B cell (primary cell): ENCODE data around the gene IL3RA.

Experiments
- EZH2 ChIP-seq: IDR thresholded peaks from 2 replicates; pipeline ENCODE4 v1.6.1; 2012; ENCODE audit warnings: borderline replicate concordance, low read depth, mild to moderate bottlenecking, moderate library complexity, low read length; ENCODE audit not compliant: insufficient read depth, poor library complexity, severe bottlenecking
- TF ChIP-seq, protein P1 (sequence below): fragments of 200-600 bp; IDR thresholded peaks from one replicate; pipeline ENCODE4 v1.8.0; 2022; ENCODE audit warnings: antibody characterized with exemption, mild to moderate bottlenecking

DNA sequence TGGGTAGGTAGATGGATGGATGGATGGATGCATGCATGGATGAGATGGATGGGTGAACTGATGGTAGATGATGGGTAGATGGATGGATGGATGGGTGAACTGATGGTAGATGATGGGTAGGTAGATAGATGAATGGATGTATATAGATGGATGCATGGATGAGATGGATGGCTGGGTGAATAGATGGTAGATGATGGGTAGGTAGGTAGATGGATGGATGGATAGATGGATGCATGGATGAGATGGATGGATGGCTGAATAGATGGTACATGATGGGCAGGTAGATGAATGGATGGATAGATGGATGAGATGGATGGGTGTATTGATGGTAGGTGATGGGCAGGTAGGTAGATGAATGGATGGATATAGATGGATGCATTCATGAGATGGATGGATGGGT is 70.5 kb downstream of the IL3RA start:
- TF ChIP-seq, protein P1, sequence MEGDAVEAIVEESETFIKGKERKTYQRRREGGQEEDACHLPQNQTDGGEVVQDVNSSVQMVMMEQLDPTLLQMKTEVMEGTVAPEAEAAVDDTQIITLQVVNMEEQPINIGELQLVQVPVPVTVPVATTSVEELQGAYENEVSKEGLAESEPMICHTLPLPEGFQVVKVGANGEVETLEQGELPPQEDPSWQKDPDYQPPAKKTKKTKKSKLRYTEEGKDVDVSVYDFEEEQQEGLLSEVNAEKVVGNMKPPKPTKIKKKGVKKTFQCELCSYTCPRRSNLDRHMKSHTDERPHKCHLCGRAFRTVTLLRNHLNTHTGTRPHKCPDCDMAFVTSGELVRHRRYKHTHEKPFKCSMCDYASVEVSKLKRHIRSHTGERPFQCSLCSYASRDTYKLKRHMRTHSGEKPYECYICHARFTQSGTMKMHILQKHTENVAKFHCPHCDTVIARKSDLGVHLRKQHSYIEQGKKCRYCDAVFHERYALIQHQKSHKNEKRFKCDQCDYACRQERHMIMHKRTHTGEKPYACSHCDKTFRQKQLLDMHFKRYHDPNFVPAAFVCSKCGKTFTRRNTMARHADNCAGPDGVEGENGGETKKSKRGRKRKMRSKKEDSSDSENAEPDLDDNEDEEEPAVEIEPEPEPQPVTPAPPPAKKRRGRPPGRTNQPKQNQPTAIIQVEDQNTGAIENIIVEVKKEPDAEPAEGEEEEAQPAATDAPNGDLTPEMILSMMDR, result no peak
- no peak for TF ChIP-seq EZH2
